ENCODE measurements around the gene VPS9D1.
"Not testable (repeated sequence)": the region's sequence is repeated elsewhere in the genome, so short reads cannot be mapped to it uniquely, and the experiment has no call there.

The VPS9D1 gene

GRCh38 chr16:89705006-89705405, 15.7 kb downstream of the VPS9D1 start:
- Histone ChIP-seq H3K4me1 (ENCODE audit: insufficient read depth, low read length) (peaks cover 8% of the 10 kb centered on the region), H3K27ac (ENCODE audit: low read depth, low read length) (no peak overlapping the region), H3K27me3 (ENCODE audit: control insufficient read depth in 1 of 2, insufficient read depth in 2 of 2, low read length in 2 of 2) (peaks cover 0 to 40% of the 10 kb centered on the region in 2 donors), H3K36me3 (ENCODE audit: insufficient read depth, low read length) (no peaks in the 10 kb centered on the region), H3K9me3 (ENCODE audit: low read length) (no peaks in the 10 kb centered on the region), H3K4me3 (ENCODE audit: low read depth in 1 of 2, low read length in 2 of 2) (no peak overlapping the region), H3K9ac (ENCODE audit: low read length) (no peak overlapping the region)

DNA sequence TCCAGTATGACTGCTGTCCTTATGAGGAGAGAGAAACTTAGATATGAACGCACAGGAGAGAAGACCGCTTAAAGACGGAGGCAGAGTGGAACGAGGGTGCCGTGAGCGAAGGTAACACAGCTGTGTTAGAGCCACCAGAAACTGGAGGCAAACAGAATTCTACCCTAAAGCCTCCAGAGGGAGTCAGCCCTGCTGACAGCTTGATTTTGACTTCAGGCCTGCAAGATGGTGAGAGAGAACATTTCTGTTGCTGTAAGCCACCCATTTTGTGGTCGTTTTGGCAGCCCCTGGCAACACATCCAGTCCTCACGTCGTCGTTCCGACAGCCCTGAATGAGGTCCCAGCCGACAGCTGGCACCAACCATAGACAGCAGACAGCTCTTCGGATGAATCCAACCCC, 16.4 kb downstream of the VPS9D1 start:
- H3K36me3 ChIP-seq (ENCODE audit: insufficient read depth, low read length), result no peaks in the 10 kb centered on the region
- no peak overlapping the region for H3K4me3 ChIP-seq (ENCODE audit: low read depth in 1 of 2, low read length in 2 of 2)
- peaks cover 0 to 40% of the 10 kb centered on the region in 2 donors for H3K27me3 ChIP-seq (ENCODE audit: control insufficient read depth in 1 of 2, insufficient read depth in 2 of 2, low read length in 2 of 2)
- no peaks in the 10 kb centered on the region for H3K9me3 ChIP-seq (ENCODE audit: low read length)
- no peak overlapping the region for H3K9ac ChIP-seq (ENCODE audit: low read length)
- no peak overlapping the region for H3K27ac ChIP-seq (ENCODE audit: low read depth, low read length)
- H3K4me1 ChIP-seq (ENCODE audit: insufficient read depth, low read length), result peaks cover 8% of the 10 kb centered on the region

DNA sequence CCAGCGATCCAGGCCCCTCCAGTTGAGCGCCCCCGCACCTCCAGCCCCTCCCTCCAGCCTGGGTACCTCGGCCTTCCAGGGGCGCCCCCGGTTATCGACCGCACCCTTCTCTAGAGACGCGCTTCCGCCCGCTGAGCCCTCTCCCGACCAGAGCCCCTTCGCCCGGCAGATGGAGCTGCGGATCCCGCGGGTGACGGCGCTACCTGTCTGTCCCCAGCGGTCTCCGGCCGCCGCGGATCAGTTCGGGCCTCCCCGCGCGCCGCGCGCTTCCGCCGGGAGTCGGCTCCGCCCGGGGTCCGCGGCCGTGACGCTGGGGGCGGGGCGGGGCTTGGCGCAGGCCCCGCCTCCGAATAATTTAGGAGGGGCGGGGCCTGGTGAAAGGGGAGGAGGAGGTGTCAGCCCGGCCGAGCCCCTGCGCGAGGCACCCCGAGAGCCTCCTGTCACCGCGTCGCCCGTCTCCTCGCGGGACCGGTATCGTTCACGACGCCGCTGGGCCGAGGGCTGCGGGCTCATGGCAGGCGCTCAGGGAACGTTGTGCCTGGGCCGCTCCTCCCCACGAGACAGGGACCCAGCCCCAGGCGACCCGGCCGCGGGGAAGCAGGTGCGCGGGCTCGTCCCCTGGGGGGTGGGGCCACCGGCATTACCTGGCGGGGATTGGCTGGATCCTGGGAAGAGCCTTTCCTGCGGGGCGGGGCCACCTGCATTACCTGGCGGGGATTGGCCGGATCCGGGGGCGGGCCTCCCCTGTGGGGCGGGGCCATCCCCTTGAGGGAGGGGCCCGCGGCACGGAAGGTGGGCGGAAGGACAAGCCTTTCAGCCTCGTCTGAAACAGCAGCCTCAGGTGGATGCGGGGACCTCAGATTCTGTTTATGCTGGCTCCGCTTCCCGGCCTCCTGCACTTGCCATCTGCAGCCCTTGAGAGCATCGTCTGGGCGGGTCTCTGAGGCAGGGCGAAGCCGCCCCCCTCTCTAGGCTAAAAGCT, 19.0 kb downstream of the VPS9D1 start, which contains the start of gene SPATA2L:
Gene SPATA2L, minus strand, starts transcription at position 281 of the 982 bp plus-strand sequence. CDS start 473 bp downstream, outside the sequence.
- Histone ChIP-seq H3K4me1 (ENCODE audit: insufficient read depth, low read length) (peaks cover 8% of the 10 kb centered on the region), H3K27me3 (ENCODE audit: control insufficient read depth in 1 of 2, insufficient read depth in 2 of 2, low read length in 2 of 2) (peaks cover 0 to 40% of the 10 kb centered on the region in 2 donors), H3K36me3 (ENCODE audit: insufficient read depth, low read length) (no peaks in the 10 kb centered on the region), H3K27ac (ENCODE audit: low read depth, low read length) (peak within 1 kb of the TSS; percentile 1), H3K4me3 (ENCODE audit: low read depth in 1 of 2, low read length in 2 of 2) (peak within 1 kb of the TSS; percentile 50 to 58), H3K9me3 (ENCODE audit: low read length) (no peaks in the 10 kb centered on the region), H3K9ac (ENCODE audit: low read length) (no peak within 1 kb of the TSS)

- H3K27me3 ChIP-seq (ENCODE audit: control insufficient read depth in 1 of 2, insufficient read depth in 2 of 2, low read length in 2 of 2), result peaks cover 0 to 40% of the 10 kb centered on the region in 2 donors
- H3K4me1 ChIP-seq (ENCODE audit: insufficient read depth, low read length), result peaks cover 8% of the 10 kb centered on the region
- H3K27ac ChIP-seq (ENCODE audit: low read depth, low read length), result peak overlapping the region; percentile 1
- peak overlapping the region; percentile 24 to 58 for H3K4me3 ChIP-seq (ENCODE audit: low read depth in 1 of 2, low read length in 2 of 2)
- no peak overlapping the region for H3K9ac ChIP-seq (ENCODE audit: low read length)
- H3K9me3 ChIP-seq (ENCODE audit: low read length), result no peaks in the 10 kb centered on the region
- no peaks in the 10 kb centered on the region for H3K36me3 ChIP-seq (ENCODE audit: insufficient read depth, low read length)
These were observed 19.9 kb downstream of the VPS9D1 start for GRCh38 chr16:89700649-89701424.

GRCh38 chr16:89700100-89700648, 20.5 kb downstream of the VPS9D1 start:
- Histone ChIP-seq H3K27ac (ENCODE audit: low read depth, low read length) (peak overlapping the region; percentile 1), H3K27me3 (ENCODE audit: control insufficient read depth in 1 of 2, insufficient read depth in 2 of 2, low read length in 2 of 2) (peaks cover 0 to 39% of the 10 kb centered on the region in 2 donors), H3K9ac (ENCODE audit: low read length) (no peak overlapping the region), H3K4me1 (ENCODE audit: insufficient read depth, low read length) (peaks cover 8% of the 10 kb centered on the region), H3K4me3 (ENCODE audit: low read depth in 1 of 2, low read length in 2 of 2) (peak overlapping the region; percentile 24 to 58), H3K36me3 (ENCODE audit: insufficient read depth, low read length) (no peaks in the 10 kb centered on the region), H3K9me3 (ENCODE audit: low read length) (no peaks in the 10 kb centered on the region)

DNA sequence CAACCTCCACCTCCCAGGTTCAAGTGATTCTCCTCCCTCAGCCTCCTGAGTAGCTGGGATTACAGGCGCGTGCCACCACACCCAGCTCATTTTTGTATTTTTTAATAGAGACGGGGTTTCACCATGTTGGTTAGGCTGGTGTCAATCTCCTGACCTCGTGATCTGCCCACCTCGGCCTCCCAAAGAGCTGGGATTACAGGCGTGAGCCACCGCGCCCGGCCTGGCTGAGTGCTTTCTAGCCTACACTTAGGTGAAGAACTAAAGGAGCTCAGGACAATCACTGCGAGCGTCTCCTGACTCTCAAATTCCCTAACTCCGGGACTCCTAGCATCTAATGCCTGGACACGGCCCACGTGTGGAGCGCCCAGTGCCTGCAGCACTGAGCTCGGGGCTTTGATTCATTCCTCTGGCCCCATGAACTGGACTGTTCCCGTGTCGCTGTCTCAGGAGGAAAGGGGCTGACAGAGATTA, 21.0 kb downstream of the VPS9D1 start:
- H3K27ac ChIP-seq (ENCODE audit: low read depth, low read length); H3K4me3 ChIP-seq (ENCODE audit: low read depth in 1 of 2, low read length in 2 of 2); H3K36me3 ChIP-seq (ENCODE audit: insufficient read depth, low read length); H3K9ac ChIP-seq (ENCODE audit: low read length); H3K4me1 ChIP-seq (ENCODE audit: insufficient read depth, low read length); H3K9me3 ChIP-seq (ENCODE audit: low read length): not testable (repeated sequence)
- H3K27me3 ChIP-seq (ENCODE audit: control insufficient read depth in 1 of 2, insufficient read depth in 2 of 2, low read length in 2 of 2), result peaks cover 0 to 34% of the 10 kb centered on the region in 2 donors

DNA sequence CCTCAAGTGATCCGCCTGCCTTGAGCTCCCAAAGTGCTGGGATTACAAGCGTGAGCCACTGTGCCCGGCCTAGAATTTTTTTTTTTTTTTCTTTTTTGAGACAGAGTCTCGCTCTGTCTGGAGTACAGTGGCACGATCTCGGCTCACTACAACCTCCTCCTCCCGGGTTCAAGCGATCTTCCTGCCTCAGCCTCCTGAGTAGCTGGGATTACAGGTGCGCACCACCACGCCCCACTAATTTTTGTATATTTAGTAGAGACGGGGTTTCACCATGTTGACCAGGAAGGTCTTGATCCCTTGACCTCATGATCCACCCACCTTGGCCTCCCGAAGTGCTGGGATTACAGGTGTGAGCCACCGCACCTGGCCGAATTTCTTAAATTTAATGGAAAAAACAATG, 22.0 kb downstream of the VPS9D1 start:
- not testable (repeated sequence) for H3K9ac ChIP-seq (ENCODE audit: low read length); H3K9me3 ChIP-seq (ENCODE audit: low read length); H3K27ac ChIP-seq (ENCODE audit: low read depth, low read length); H3K4me1 ChIP-seq (ENCODE audit: insufficient read depth, low read length); H3K4me3 ChIP-seq (ENCODE audit: low read depth in 1 of 2, low read length in 2 of 2); H3K36me3 ChIP-seq (ENCODE audit: insufficient read depth, low read length)
- peaks cover 0 to 27% of the 10 kb centered on the region in 2 donors for H3K27me3 ChIP-seq (ENCODE audit: control insufficient read depth in 1 of 2, insufficient read depth in 2 of 2, low read length in 2 of 2)

DNA sequence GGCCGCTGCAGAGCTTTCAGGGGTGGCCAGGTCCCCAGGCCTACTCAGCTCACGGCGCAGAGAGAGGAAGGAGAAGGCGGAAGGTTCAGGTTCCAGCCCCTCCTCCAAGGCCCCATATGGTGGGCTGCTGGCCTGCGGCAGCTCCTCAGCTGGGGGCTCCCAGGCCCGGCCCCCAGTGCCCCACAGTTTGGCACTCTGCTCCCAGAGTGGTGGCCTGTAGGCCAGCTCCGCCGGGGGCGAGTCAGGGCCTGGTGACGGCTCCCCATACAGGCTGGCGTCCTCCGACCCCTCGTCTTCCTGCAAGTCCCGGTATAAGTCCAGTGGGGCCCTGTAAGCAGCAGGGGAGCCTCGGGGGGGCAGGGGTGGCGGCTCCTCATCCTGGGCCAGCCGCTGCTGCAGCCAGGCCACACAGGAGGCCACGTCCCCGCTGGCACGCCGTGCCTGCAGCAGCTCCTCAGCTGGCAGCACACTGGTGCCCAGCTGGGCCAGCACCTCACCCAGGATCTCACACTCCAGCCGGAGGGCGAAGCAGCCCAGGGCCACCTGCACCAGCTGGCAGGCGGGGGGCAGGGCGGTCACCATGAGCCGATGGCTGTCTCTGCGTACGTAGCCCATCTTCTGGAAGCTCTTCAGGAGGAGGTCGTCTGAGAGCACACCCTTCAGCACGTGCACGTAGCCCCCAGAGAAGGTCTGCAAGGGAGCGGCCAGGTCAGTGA, 22.9 kb downstream of the VPS9D1 start:
- Histone ChIP-seq H3K9ac (ENCODE audit: low read length) (no peak overlapping the region), H3K36me3 (ENCODE audit: insufficient read depth, low read length) (peaks cover 13% of the 10 kb centered on the region), H3K9me3 (ENCODE audit: low read length) (no peaks in the 10 kb centered on the region), H3K27ac (ENCODE audit: low read depth, low read length) (no peak overlapping the region), H3K27me3 (ENCODE audit: control insufficient read depth in 1 of 2, insufficient read depth in 2 of 2, low read length in 2 of 2) (peaks cover 0 to 21% of the 10 kb centered on the region in 2 donors), H3K4me3 (ENCODE audit: low read depth in 1 of 2, low read length in 2 of 2) (no peak overlapping the region), H3K4me1 (ENCODE audit: insufficient read depth, low read length) (peaks cover 8% of the 10 kb centered on the region)

DNA sequence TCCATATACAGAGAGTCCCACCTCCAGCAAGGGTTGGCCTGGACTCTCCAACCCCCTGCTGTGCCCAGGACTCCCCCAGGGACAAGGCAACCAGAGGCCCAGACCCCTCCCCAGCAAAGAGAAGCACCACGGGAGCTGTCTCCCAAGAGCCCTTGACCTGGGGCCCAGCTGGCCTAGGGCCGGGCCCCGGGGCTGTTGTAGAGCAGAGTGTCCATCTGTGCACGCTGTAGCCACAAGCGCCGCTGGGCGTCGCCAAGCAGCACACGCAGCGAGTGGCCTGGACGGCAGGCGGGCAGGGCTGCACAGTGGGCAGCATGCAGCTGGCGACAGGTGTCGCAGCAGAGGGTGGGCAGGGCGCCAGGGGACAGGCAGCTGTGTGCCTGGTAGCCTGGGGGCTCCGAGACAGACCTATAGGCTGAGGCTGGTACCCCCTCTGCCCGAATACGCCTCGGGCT, 23.5 kb downstream of the VPS9D1 start:
- H3K27ac ChIP-seq (ENCODE audit: low read depth, low read length), result no peak overlapping the region
- H3K36me3 ChIP-seq (ENCODE audit: insufficient read depth, low read length), result peaks cover 15% of the 10 kb centered on the region
- peaks cover 8% of the 10 kb centered on the region for H3K4me1 ChIP-seq (ENCODE audit: insufficient read depth, low read length)
- no peaks in the 10 kb centered on the region for H3K9me3 ChIP-seq (ENCODE audit: low read length)
- no peak overlapping the region for H3K4me3 ChIP-seq (ENCODE audit: low read depth in 1 of 2, low read length in 2 of 2)
- no peak overlapping the region for H3K9ac ChIP-seq (ENCODE audit: low read length)
- H3K27me3 ChIP-seq (ENCODE audit: control insufficient read depth in 1 of 2, insufficient read depth in 2 of 2, low read length in 2 of 2), result peaks cover 0 to 15% of the 10 kb centered on the region in 2 donors

GRCh38 chr16:89696670-89697128, 24.0 kb downstream of the VPS9D1 start:
- Histone ChIP-seq H3K36me3 (ENCODE audit: insufficient read depth, low read length) (peaks cover 19% of the 10 kb centered on the region), H3K4me1 (ENCODE audit: insufficient read depth, low read length) (peaks cover 8% of the 10 kb centered on the region), H3K27me3 (ENCODE audit: control insufficient read depth in 1 of 2, insufficient read depth in 2 of 2, low read length in 2 of 2) (peaks cover 0 to 10% of the 10 kb centered on the region in 2 donors), H3K9me3 (ENCODE audit: low read length) (no peaks in the 10 kb centered on the region), H3K27ac (ENCODE audit: low read depth, low read length) (no peak overlapping the region), H3K9ac (ENCODE audit: low read length) (no peak overlapping the region), H3K4me3 (ENCODE audit: low read depth in 1 of 2, low read length in 2 of 2) (no peak overlapping the region)

Measured in muscle layer of colon (tissue), 2 donors.